HG02938 (cell line): ENCODE data around the gene KCNG4.

Source experiments
- ATAC-seq: cut with Tn5 transposase; IDR thresholded peaks from one replicate; pipeline ENCODE4 v1.9.1; 2021; ENCODE audit warnings: mild to moderate bottlenecking, moderate library complexity; ENCODE audit not compliant: unreplicated experiment

Gene KCNG4

GRCh38 chr16:84266451-84266850 lies 26.6 kb upstream of the KCNG4 start:
- ATAC-seq = peak; percentile 59

- no peak for ATAC-seq
Observed at GRCh38 chr16:84262939-84263338, 23.1 kb upstream of the KCNG4 start.

GRCh38 chr16:84262031-84262430 lies 22.2 kb upstream of the KCNG4 start:
- no peak for ATAC-seq

GRCh38 chr16:84260766-84261554 lies 21.1 kb upstream of the KCNG4 start:
- ATAC-seq = no peak

GRCh38 chr16:84259691-84260090 lies 19.9 kb upstream of the KCNG4 start:
- no peak for ATAC-seq

GRCh38 chr16:84258266-84258665 lies 18.5 kb upstream of the KCNG4 start:
- no peak for ATAC-seq

- ATAC-seq = no peak
Observed at GRCh38 chr16:84255050-84255810, 15.4 kb upstream of the KCNG4 start.

GRCh38 chr16:84254062-84254461 lies 14.2 kb upstream of the KCNG4 start:
- no peak for ATAC-seq

- no peak for ATAC-seq
Observed at GRCh38 chr16:84253173-84253572, 13.4 kb upstream of the KCNG4 start.

- no peak for ATAC-seq
Observed at GRCh38 chr16:84252184-84252583, 12.4 kb upstream of the KCNG4 start.

- no peak for ATAC-seq
Observed at GRCh38 chr16:84247844-84248243, 8.0 kb upstream of the KCNG4 start.

- no peak for ATAC-seq
Observed at GRCh38 chr16:84247331-84247730, 7.5 kb upstream of the KCNG4 start.

GRCh38 chr16:84246679-84247077 lies 6.9 kb upstream of the KCNG4 start:
- ATAC-seq = no peak

GRCh38 chr16:84245956-84246678 lies 6.3 kb upstream of the KCNG4 start:
- ATAC-seq = no peak

- no peak for ATAC-seq
Observed at GRCh38 chr16:84244728-84245127, 4.9 kb upstream of the KCNG4 start.

- no peak for ATAC-seq
Observed at GRCh38 chr16:84243732-84244131, 3.9 kb upstream of the KCNG4 start.

GRCh38 chr16:84242839-84243238 lies 3.0 kb upstream of the KCNG4 start:
- ATAC-seq = no peak

- ATAC-seq = no peak
Observed at GRCh38 chr16:84241778-84242177, 2.0 kb upstream of the KCNG4 start.

- ATAC-seq = no peak
Observed at GRCh38 chr16:84240455-84240854, 643 bp upstream of the KCNG4 start.

- no peak for ATAC-seq
Observed at GRCh38 chr16:84239141-84239769, 557 bp downstream of the KCNG4 start.
